K562 (cell line): Measurements from ENCODE around the gene CBLL1. TPM values are rescaled to one million over a fixed set of nuclear protein-coding genes. Genes with fewer than 3 reads are reported as not detected.
A peak's percentile ranks its signal among the peaks of the same experiment; 100 is the strongest.

Experiments used
- ARID3B ChIP-seq: fragments of 250-450 bp; sonication (Bioruptor Pico); IDR thresholded peaks from 2 replicates; pipeline ENCODE4 v1.4.0; 2020; ENCODE audit warnings: borderline replicate concordance
- BACH1 ChIP-seq: fragments of 200-800 bp; sonication (Bioruptor generic); IDR thresholded peaks from 2 replicates; pipeline ENCODE4 v1.6.1; 2016; ENCODE audit warnings: missing genetic modification characterization, missing compliant biosample characterization
- BHLHE40 ChIP-seq: IDR thresholded peaks from 2 replicates; pipeline ENCODE4 v1.6.1; 2011; ENCODE audit warnings: low read length, improper control_type of control experiment
- C11orf30 ChIP-seq: fragments of 450-650 bp; IDR thresholded peaks from 2 replicates; pipeline ENCODE4 v1.6.1; 2016; ENCODE audit warnings: low read depth, mild to moderate bottlenecking
- CBFA2T3 ChIP-seq: fragments of 450-650 bp; IDR thresholded peaks from 2 replicates; pipeline ENCODE4 v1.6.1; 2017
- FOXA1 ChIP-seq: fragments of 450-650 bp; IDR thresholded peaks from 2 replicates; pipeline ENCODE4 v1.6.1; 2016; ENCODE audit warnings: mild to moderate bottlenecking, borderline replicate concordance
- GATAD2A ChIP-seq: fragments of 450-650 bp; IDR thresholded peaks from 2 replicates; pipeline ENCODE4 v1.6.1; 2017
- HNRNPUL1 ChIP-seq: fragments of 200-400 bp; formaldehyde crosslinking; IDR thresholded peaks from 2 replicates; pipeline ENCODE4 v1.6.1; 2017; ENCODE audit warnings: low read length
- JUN ChIP-seq, 2 experiments: sonication (generic) in 1 of 2; formaldehyde crosslinking in 1 of 2; IDR thresholded peaks; 2 replicates each; pipeline versions ENCODE4 v1.6.1 to v1.8.0; 2012 to 2022; ENCODE audit warnings: borderline replicate concordance in 2 of 2, mild to moderate bottlenecking in 2 of 2, improper control_type of control experiment in 1 of 2, low read depth in 1 of 2, low read length in 1 of 2, missing genetic modification reagents in 1 of 2
- JUNB ChIP-seq: fragments of 450-650 bp; formaldehyde crosslinking; conservative IDR thresholded peaks from 2 replicates; pipeline ENCODE4 v1.4.0; 2020; ENCODE audit warnings: mild to moderate bottlenecking
- MEF2A ChIP-seq: IDR thresholded peaks from 2 replicates; pipeline ENCODE4 v1.6.1; 2011; ENCODE audit warnings: low read depth, mild to moderate bottlenecking, low read length, moderate library complexity; ENCODE audit not compliant: control insufficient read depth
- NEUROD1 ChIP-seq: fragments of 150-350 bp; IDR thresholded peaks from 2 replicates; pipeline ENCODE4 v1.6.1; 2014; ENCODE audit warnings: borderline replicate concordance, low read length, low read depth; ENCODE audit not compliant: partially characterized antibody
- PHF21A ChIP-seq: fragments of 450-650 bp; IDR thresholded peaks from 2 replicates; pipeline ENCODE4 v1.6.1; 2017; ENCODE audit warnings: low read depth, borderline replicate concordance
- SAP30 ChIP-seq: fragments of 200-600 bp; sonication (generic); IDR thresholded peaks from 2 replicates; pipeline ENCODE4 v1.6.1; 2012; ENCODE audit warnings: borderline replicate concordance, low read depth, mild to moderate bottlenecking, moderate library complexity, low read length, control low read depth, inconsistent platforms; ENCODE audit not compliant: insufficient read depth, poor library complexity, severe bottlenecking
- SRSF9 ChIP-seq: fragments of 200-400 bp; formaldehyde crosslinking; IDR thresholded peaks from 2 replicates; pipeline ENCODE4 v1.6.1; 2017; ENCODE audit warnings: low read depth, low read length, borderline replicate concordance
- TAL1 ChIP-seq: fragments of 450-650 bp; IDR thresholded peaks from 2 replicates; pipeline ENCODE4 v1.6.1; 2016; ENCODE audit warnings: mild to moderate bottlenecking
- TCF7 ChIP-seq: sonication (generic); IDR thresholded peaks from 2 replicates; pipeline ENCODE4 v1.6.1; 2016; ENCODE audit warnings: antibody characterized with exemption, borderline replicate concordance
- TCF7L2 ChIP-seq: fragments of 150-350 bp; IDR thresholded peaks from 2 replicates; pipeline ENCODE4 v1.6.1; 2016; ENCODE audit warnings: low read depth, mild to moderate bottlenecking, low read length, moderate library complexity
- ZNF134 ChIP-seq: fragments of 250-450 bp; sonication (Bioruptor Pico); conservative IDR thresholded peaks from 2 replicates; pipeline ENCODE4 v1.4.0; 2020
- ZNF217 ChIP-seq: sonication (generic); formaldehyde crosslinking; IDR thresholded peaks from 2 replicates; pipeline ENCODE4 v1.8.0; 2022; ENCODE audit warnings: mild to moderate bottlenecking, missing genetic modification reagents
- ZNF280A ChIP-seq: fragments of 450-650 bp; IDR thresholded peaks from 2 replicates; pipeline ENCODE4 v1.6.1; 2018; ENCODE audit warnings: mild to moderate bottlenecking, low read depth; ENCODE audit not compliant: partially characterized antibody
- ZNF561 ChIP-seq: fragments of 450-650 bp; formaldehyde crosslinking; conservative IDR thresholded peaks from 2 replicates; pipeline ENCODE4 v1.4.0; 2020; ENCODE audit warnings: mild to moderate bottlenecking, moderate library complexity
- polyA plus RNA-seq, 8 experiments: library from polyadenylated mRNA; depleted of rRNA in 4 of 8; stranded (reverse) in 5 of 8; unstranded in 3 of 8; fragments of >200 nt; fragmentation: Nextera tagmentation in 2 of 8; fragmentation: Illumina TruSeq in 1 of 8; extraction: Ambion mirVana in 2 of 8; extraction: Trizol in 1 of 8; gene quantifications; 2 replicates each; pipeline versions ENCODE4 v1.2.1 to v1.2.3, GENCODE V29; 2011 to 2014; ENCODE audit warnings: inconsistent platforms in 1 of 8, missing spikeins in 1 of 8
- total RNA-seq, 7 experiments: library from RNA; depleted of rRNA in 6 of 7; stranded (reverse); fragments of >200 nt in 6 of 7; fragmentation: Illumina TruSeq in 2 of 7; extraction: Trizol in 2 of 7; gene quantifications; 2 replicates each; pipeline versions ENCODE4 v1.2.1 to v1.2.3, GENCODE V29; 2011 to 2021; ENCODE audit warnings: low replicate concordance in 1 of 7
- TF ChIP-seq, protein P1 (sequence below): fragments of 250-450 bp; sonication (Bioruptor Pico); IDR thresholded peaks from 2 replicates; pipeline ENCODE4 v1.8.0; 2022; ENCODE audit warnings: moderate library complexity, mild to moderate bottlenecking, inconsistent platforms
- TF ChIP-seq, protein P2 (sequence below): fragments of 450-650 bp; IDR thresholded peaks from 2 replicates; pipeline ENCODE4 v1.6.1; 2016; ENCODE audit warnings: antibody characterized with exemption

The CBLL1 gene
- total and polyA plus RNA-seq, 9 of the 15 experiments (the other 6 are each of a cell fraction or from before 2014, with no cell fraction given), result 14.7 to 67.9 (median 35.4) TPM

DNA sequence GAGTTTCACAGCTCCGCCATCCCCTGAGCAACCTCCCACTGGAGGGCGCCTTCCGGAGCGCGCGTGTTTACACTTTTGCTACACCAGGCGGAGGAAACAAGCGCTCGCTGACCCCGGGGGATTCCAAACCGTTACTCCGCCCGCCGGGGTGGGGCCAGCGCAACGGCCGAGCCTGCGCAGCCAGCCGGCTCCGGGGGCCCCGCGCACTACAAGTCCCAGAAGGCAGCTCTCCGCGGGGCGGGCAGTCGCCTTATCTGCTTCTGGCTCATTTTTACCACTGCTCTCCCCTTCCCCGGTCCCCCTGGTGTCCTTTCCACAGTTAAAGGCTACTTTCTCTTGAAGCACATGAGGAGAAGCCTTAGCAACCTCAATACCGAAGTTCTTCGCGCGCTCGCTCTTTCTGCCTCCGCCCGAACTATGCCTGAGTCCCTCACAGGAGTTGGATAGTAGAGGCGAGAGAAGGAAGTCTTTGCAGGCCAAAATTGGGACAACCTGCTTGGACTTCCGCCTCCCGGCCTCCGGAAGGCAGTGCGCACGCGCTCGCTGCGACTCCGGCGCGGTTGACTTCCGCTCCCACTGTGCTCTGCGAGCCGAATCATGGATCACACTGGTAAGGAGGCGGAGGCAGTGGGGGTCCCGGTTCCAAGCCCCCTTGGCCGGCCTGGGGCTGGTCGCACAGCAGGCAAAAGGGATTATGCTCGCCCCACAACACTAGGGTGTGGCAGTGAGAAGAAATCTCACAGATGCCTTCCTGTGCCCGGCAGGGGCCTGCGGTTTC, at the start of gene CBLL1 (continued):
- TF ChIP-seq, protein P1, sequence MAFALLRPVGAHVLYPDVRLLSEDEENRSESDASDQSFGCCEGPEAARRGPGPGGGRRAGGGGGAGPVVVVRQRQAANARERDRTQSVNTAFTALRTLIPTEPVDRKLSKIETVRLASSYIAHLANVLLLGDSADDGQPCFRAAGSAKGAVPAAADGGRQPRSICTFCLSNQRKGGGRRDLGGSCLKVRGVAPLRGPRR (CRISPR knock-in tag), result no peak
- TF ChIP-seq PHF21A (0 out of 2 replicates have a peak, but pooled peaks have one; percentile 69), ZNF134 (CRISPR knock-in tag) (no peak; the same call in 1 of the 2 replicates), CBFA2T3 (0 out of 2 replicates have a peak, but pooled peaks have one; percentile 35), ARID3B (no peak), BACH1 (tag) (no peak), FOXA1 (no peak), SRSF9 (no peak), HNRNPUL1 (no peak), ZNF217 (CRISPR knock-in tag) (no peak), TCF7 (0 out of 2 replicates have a peak, but pooled peaks have one; percentile 55), MEF2A (peak; percentile 54; the same call in 1 of the 2 replicates), JUNB (CRISPR knock-in tag) (no peak), ZNF561 (CRISPR knock-in tag) (no peak), ZNF280A (no peak), JUN (IDR thresholded peaks at IDR 0.05; ENCODE audit: borderline replicate concordance, low read depth, low read length) (peak; percentile 52; the same call in 1 of the 2 replicates), JUN (CRISPR knock-in tag; IDR thresholded peaks at IDR 0.05; ENCODE audit: borderline replicate concordance) (no peak), TCF7L2 (peak; percentile 22; the same call in 1 of the 2 replicates), BHLHE40 (peak; percentile 50; the same call in 1 of the 2 replicates), NEUROD1 (peak; percentile 78), C11orf30 (peak; percentile 98), TAL1 (no peak), SAP30 (peak; percentile 93), GATAD2A (0 out of 2 replicates have a peak, but pooled peaks have one; percentile 41)
- TF ChIP-seq, protein P2, sequence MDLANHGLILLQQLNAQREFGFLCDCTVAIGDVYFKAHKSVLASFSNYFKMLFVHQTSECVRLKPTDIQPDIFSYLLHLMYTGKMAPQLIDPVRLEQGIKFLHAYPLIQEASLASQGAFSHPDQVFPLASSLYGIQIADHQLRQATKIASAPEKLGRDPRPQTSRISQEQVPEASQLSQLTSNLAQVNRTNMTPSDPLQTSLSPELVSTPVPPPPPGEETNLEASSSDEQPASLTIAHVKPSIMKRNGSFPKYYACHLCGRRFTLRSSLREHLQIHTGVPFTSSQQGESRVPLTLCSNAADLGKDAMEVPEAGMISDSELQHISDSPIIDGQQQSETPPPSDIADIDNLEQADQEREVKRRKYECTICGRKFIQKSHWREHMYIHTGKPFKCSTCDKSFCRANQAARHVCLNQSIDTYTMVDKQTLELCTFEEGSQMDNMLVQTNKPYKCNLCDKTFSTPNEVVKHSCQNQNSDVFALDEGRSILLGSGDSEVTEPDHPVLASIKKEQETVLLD, result peak; percentile 96
